NCI-H2107 (cell line): ENCODE results near the gene SMAD4.
"Not testable (repeated sequence)": the region's sequence is repeated elsewhere in the genome, so short reads cannot be mapped to it uniquely, and the experiment has no call there.

Experiments used
- DNase-seq: peaks from one replicate; lab custom pipeline; 2025; lab: John Stamatoyannopoulos, UW

SMAD4 gene

GRCh38 chr18:51070545-51070944 is 40.5 kb downstream of the SMAD4 start:
- DNase-seq = no peak

- no peak for DNase-seq
Observed at GRCh38 chr18:51072586-51073313, 42.7 kb downstream of the SMAD4 start.

GRCh38 chr18:51074605-51075004 is 44.6 kb downstream of the SMAD4 start:
- no peak for DNase-seq

- DNase-seq = no peak
Observed at GRCh38 chr18:51076503-51076902, 46.5 kb downstream of the SMAD4 start.

DNA sequence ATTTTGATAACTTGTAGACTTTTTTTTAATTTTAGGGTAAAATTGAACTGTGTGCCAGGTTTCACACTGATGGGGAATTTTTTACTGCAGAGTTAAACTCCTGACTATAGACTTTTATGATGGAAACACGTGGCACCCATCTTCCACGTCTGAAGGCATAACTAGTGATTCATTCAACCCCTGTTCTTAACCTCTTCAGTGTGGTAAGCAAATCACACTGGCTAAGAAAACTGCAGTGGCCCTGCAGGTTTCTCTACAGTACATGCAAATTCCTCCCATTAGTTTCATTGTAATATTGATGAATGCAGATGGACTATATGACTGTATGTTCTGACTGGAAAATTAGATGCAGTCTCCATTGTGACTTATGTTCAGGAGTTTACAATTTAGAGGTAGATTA is 47.2 kb downstream of the SMAD4 start:
- no peak for DNase-seq

DNA sequence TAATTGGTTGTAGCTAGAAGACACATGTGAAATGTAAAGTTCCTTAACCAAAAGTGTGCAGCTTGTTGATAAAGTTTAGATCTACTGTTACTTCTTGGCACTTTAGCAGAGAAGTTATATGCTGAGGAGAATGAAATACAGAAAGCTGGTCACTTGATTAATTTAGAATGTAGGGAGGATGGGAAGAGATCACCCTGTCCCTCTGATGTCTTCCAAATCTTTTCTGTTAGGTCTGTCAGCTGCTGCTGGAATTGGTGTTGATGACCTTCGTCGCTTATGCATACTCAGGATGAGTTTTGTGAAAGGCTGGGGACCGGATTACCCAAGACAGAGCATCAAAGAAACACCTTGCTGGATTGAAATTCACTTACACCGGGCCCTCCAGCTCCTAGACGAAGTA is 48.0 kb downstream of the SMAD4 start:
- no peak for DNase-seq

- no peak for DNase-seq
Observed at GRCh38 chr18:51082571-51083267, 52.7 kb downstream of the SMAD4 start.

DNA sequence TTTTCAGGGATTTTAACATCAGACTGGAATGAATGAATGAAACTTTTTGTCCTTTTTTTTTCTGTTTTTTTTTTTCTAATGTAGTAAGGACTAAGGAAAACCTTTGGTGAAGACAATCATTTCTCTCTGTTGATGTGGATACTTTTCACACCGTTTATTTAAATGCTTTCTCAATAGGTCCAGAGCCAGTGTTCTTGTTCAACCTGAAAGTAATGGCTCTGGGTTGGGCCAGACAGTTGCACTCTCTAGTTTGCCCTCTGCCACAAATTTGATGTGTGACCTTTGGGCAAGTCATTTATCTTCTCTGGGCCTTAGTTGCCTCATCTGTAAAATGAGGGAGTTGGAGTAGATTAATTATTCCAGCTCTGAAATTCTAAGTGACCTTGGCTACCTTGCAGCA is 53.4 kb downstream of the SMAD4 start:
- DNase-seq = no peak

DNA sequence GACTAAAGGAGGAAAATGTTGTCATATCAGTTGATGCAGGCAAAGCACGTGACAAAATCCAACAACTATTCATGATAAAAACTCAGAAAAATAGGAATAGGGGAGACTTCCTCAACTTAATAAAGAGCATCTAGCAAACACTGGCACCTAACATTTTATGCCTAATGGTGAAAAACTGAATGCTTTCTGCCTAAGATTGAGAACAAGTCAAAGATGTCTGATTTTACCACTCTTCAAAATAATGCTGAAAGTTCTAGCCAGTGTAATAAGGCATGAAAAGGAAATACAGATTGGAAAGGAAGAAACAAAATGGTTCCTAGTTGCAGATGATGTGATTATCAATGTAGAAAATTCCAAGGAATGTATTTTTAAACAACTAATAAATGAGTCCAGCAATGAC is 58.4 kb downstream of the SMAD4 start:
- no peak for DNase-seq

- DNase-seq = no peak
Observed at GRCh38 chr18:51089691-51090090, 59.7 kb downstream of the SMAD4 start.

DNA sequence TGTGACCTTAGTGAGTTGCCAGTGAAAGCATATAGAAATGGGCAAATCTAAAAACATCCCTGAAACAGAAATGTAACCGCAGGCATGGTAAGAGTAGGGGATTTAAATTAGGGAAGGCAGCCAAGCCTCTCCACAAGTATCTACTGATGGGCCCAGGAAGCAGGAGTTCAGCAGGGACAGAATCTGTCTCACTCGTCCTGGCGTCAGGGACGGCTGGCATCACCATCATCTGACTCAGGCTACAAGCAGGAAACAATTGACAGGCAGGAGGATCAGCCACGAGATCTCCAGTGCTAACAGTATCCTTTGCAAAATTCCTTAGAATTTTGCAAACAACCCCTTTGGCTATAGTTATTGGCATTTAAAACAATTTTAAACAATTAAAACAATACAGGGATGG is 61.3 kb downstream of the SMAD4 start:
- no peak for DNase-seq

GRCh38 chr18:51092117-51092516 is 62.1 kb downstream of the SMAD4 start:
- DNase-seq = no peak

DNA sequence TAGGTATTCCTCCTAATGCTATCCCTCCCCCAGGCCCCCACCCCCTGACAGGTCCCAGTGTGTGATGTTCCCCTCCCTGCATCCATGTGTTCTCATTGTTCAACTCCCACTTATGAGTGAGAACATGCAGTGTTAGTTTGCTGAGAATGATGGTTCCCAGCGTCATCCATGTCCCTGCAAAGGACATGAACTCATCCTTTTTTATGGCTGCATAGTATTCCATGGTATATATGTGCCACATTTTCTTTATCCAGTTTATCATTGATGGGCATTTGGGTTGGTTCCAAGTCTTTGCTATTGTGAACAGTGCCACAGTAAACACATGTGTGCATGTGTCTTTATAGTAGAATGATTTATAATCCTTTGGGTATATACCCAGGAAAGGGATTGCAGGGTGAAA is 63.0 kb downstream of the SMAD4 start:
- not testable (repeated sequence) for DNase-seq

- no peak for DNase-seq
Observed at GRCh38 chr18:51097021-51097822, 67.2 kb downstream of the SMAD4 start.

- DNase-seq = no peak
Observed at GRCh38 chr18:51098082-51098481, 68.1 kb downstream of the SMAD4 start.

GRCh38 chr18:51098513-51098912 is 68.5 kb downstream of the SMAD4 start:
- DNase-seq = no peak

GRCh38 chr18:51100385-51101120 is 70.5 kb downstream of the SMAD4 start:
- DNase-seq = no peak

GRCh38 chr18:51107082-51107481 is 77.1 kb downstream of the SMAD4 start:
- DNase-seq = no peak

GRCh38 chr18:51107598-51108305 is 77.7 kb downstream of the SMAD4 start:
- no peak for DNase-seq

GRCh38 chr18:51108330-51108729 is 78.3 kb downstream of the SMAD4 start:
- DNase-seq = no peak

GRCh38 chr18:51110073-51110797 is 80.2 kb downstream of the SMAD4 start:
- peak; percentile 37 for DNase-seq
